Stimulated activated CD4-positive, alpha-beta T cell treated with anti-CD3 and anti-CD28 coated beads, Interleukin-2, amount 100 ng/mL, for 48 hours (primary cell): ENCODE data around the gene RBMY1J.
"Not testable (repeated sequence)": the region's sequence is repeated elsewhere in the genome, so short reads cannot be mapped to it uniquely, and the experiment has no call there.

Source experiments
- DNase-seq, 2 donors: peaks; one replicate each; pipeline ENCODE4 v3.0.0-alpha.2; 2020

RBMY1J gene

DNA sequence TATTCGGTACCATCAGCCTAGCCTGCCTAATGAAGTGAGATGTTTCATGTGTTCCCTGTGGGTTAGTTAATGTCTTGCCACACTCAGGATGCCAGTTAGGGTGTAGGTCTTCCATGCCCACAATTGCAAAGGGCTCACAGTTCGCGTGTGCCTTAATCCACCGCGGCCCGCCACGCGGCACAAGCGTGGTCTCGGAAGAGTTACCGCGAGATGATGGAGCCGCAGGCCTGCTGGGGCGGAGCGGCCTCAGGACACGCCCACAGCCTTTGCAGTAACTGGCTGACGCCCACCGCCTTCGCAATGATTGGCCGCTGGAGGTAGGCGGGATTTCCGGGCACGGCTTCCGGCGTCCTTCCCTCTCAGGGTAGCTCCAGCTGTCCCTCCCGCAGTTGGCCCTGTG, at the start of gene RBMY1J:
TSS of gene RBMY1J (plus strand) at position 301 of the 400 bp plus-strand sequence. CDS start 2,038 bp downstream, outside the sequence.
- DNase-seq = not testable (repeated sequence)

DNA sequence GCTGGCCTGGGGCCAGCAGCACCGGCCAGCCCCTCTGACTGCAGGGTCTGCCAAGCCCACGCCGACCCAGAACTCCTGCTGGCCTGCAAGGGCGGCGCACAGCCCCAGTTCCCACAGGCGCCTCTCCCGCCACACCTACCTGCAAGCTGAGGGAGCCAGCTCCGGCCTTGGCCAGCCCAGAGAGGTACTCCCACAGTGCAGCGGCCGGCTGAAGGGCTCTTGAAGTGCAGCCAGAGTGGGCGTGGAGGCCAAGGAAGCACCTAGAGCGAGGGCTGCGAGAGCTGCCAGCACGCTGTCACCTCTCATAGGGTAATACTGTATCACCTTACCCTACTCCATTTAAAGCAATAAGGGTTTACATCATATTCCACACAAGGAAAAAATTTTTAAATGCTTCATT, 35.8 kb upstream of the RBMY1J start:
- DNase-seq = no peak

DNA sequence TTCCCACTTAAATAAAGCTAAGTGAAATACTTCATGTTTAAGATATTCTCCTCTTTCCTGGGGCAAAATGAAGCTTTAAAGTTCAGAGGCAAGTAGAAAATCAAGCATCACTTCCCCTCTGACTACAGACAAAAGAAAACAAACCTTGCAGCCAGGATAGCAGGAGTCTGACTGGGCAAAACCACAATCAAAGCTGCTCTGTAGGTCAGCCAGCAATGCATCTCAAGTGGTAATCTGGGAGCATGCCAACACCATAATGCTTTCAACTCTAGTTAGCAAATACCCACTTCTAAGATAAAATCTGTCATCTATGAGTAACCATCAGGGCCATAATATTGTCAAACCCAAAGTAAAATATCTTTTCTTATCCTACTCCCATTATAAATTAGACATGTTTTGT, 32.6 kb upstream of the RBMY1J start:
- DNase-seq = no peak

DNA sequence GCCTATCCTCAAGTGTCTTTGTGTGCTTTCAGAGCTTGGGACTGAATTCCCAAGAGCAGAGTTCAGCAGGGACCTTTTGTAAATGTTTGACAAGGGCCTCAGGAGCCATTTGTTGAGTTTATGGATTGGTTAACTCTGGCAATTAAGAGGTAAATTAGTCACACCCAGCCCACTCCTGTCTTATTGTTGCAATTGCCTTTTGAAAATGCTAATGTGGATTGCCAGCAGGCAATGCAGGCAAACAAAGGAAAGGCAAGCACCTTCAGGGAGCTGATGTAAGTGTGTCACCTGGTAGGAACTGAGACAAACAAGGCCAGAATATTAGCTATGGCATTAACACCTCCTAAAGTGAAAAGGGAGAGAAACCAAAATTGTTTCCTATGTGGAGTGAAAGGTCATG, 29.7 kb upstream of the RBMY1J start:
- no peak for DNase-seq

DNA sequence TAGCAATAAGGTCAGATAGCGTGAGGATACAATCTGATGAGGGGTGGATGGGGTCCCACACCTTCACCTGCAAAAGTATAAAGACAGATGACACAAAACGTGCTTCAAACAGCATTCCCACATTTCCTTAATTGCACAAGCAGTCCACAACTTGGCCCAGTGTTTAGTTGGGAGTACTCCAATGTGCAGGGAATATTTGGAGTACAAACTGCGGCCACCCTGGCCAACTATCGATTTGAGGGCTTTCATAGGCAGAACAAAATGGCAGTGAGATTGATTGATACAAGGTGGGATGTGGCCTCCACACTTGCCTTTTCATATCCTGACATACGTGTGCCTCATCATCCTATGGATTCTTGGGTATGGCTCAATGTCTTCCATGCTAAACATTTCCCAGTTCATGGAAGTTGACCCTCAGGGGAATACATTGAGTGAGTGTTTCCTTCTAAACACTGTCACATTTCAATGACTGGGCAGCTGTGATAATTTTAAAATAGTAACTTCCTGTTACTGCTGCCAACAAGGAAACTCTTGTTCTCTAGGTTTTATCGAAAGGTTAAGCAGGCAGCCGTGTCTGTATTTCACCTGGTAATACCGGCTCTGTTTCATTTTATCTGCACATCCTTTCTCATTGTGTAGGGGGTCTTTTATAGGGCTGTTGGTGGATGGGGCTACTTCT, 41.6 kb downstream of the RBMY1J start:
- not testable (repeated sequence) for DNase-seq

DNA sequence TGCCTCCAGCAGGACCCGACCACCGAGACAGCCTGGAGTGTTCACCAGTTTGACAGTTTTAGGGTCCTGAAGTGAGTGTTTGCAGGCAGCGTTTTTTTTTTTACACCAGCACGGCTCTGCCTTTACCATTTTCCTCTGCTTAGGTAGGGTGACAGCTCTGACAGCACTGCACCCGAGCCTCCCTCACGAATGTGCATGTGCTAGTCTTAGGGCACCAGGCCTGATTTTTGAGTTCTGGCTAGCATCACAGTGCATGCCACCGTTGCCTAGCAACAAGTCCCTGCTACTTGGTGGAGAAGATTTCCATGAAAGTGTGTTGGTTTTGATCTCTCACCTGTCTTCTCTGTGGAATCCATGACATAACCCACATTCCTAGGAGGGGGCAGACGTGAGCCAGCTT, 52.3 kb downstream of the RBMY1J start:
- not testable (repeated sequence) for DNase-seq

DNA sequence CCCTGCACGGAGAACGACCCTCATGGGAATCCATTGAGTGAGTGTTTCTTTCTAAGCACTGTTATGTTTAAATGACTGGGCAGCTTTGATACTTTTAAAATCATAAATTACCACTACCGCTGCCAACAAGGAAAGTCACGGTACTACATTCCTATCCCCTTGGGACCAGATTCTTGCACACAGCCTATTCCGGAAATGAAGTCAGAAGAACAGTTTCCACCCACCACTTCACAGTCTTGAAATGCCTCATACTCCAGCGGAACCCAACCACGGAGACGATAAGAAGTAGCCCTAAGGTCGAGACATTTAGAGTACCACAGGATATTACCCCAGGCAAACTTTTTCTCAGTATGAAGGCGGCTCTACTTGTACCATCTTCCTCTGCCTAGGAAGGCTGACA, 58.8 kb downstream of the RBMY1J start:
- DNase-seq = not testable (repeated sequence)
